Right lobe of liver (tissue), 6 donors: ENCODE measurements around the gene SUN1. TPM values are rescaled to one million over a fixed set of nuclear protein-coding genes. Genes with fewer than 3 reads are reported as not detected.

ENCODE experiments used
- ATAC-seq, 4 donors: fragments of 200-7000 bp; cut with Tn5 transposase; one replicate each; pipeline ENCODE4 v1.9.1; 2020; ENCODE audit warnings: mild to moderate bottlenecking in 4 of 4, moderate library complexity in 4 of 4
- DNase-seq, 3 donors: peaks; one replicate each; pipeline ENCODE4 v3.0.0-alpha.2; 2020
- H3K27ac ChIP-seq, 3 donors: fragments of 200-600 bp; one replicate each; pipeline ENCODE4 v1.8.0; 2022
- H3K27me3 ChIP-seq, 2 donors: fragments of 200-600 bp; one replicate each; pipeline ENCODE4 v1.8.0; 2022
- H3K36me3 ChIP-seq, 4 donors: fragments of 200-600 bp; sonication (generic) in 1 of 4; one replicate each; pipeline versions ENCODE4 v1.5.1 to v1.8.0; 2017 to 2022; ENCODE audit warnings: control low read depth in 1 of 4
- H3K4me1 ChIP-seq, 4 donors: fragments of 200-600 bp; sonication (generic) in 1 of 4; one replicate each; pipeline versions ENCODE4 v1.5.1 to v1.8.0; 2017 to 2022; ENCODE audit warnings: control low read depth in 1 of 4
- H3K4me3 ChIP-seq, 3 donors: fragments of 200-600 bp; one replicate each; pipeline ENCODE4 v1.8.0; 2022
- H3K9me3 ChIP-seq, 4 donors: fragments of 200-600 bp; sonication (generic) in 1 of 4; one replicate each; pipeline versions ENCODE4 v1.5.1 to v1.8.0; 2017 to 2022; ENCODE audit warnings: control low read depth in 1 of 4
- CTCF ChIP-seq, 4 donors: fragments of 200-600 bp in 3 of 4; fragments of 450-650 bp in 1 of 4; IDR thresholded peaks; one replicate each; pipeline versions ENCODE4 v1.5.1 to v1.8.0; 2016 to 2022; ENCODE audit warnings: antibody characterized with exemption in 4 of 4, mild to moderate bottlenecking in 2 of 4
- POLR2A ChIP-seq: fragments of 450-650 bp; IDR thresholded peaks from one replicate; pipeline ENCODE4 v1.6.1; 2017; ENCODE audit warnings: antibody characterized with exemption, mild to moderate bottlenecking
- WGBS: methylation state at CpG from one replicate; pipeline ENCODE4 v1.1.6; 2018; ENCODE audit warnings: low coverage, low lambda C conversion rate; ENCODE audit not compliant: insufficient coverage; ENCODE audit errors: missing lambda C conversion rate; 5-methylcytosine and 5-hydroxymethylcytosine counted together
- intact Hi-C, 2 donors: fragments of 100-400 bp; cut with DNase I; formaldehyde crosslinking; loops; one replicate each; pipeline versions ENCODE4 v1.11.2 to v1.14.1; 2022
- total RNA-seq, 6 experiments: library from RNA; depleted of rRNA in 2 of 6; stranded (reverse); fragments of >200 nt in 2 of 6; fragmentation: NEBNext Ultra II Directional in 3 of 6; extraction: Animal tissue kit (Norgen Biotek cat#: 25700) in 3 of 6; gene quantifications; one replicate each; pipeline versions ENCODE4 v1.1.0 to v1.2.4, GENCODE V29; 2016 to 2023
- donor health status: DM: no; HTN: yes; CAD: no.
- donor health status: DM: no; HTN: no; CAD: no.
- donor health status: DM: no; HTN: no; CAD: no.
- donor health status: DM: no; HTN: yes; CAD: no.
- donor health status: DM: no; HTN: yes; CAD: no.

The SUN1 gene
- total RNA-seq, 6 experiments from 2014 or later, result 33.4 to 54.0 (median 48.7) TPM

DNA sequence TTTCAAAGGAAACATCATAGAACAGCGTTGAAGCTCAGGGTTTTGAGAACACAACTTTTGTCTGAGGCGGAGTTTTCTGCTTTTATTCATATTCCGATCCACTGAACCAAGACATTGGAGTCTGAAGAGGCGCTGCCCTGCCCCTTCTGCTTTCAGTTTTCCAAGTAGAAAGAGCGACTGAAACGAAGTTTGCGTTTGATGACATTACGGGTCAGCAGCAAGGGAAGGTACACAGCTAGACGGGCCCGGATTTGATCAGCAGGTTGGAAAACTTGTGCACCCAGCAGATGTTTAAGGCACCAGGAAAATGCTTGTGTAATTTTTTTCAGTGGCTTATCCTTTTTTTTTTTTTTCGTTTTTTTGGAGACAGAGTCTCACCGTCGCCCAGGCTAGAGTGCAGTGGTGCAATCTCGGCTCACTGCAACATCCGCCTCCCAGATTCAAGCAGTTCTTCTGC is 720 bp downstream of the SUN1 start:
- TF ChIP-seq CTCF (IDR thresholded peaks at IDR 0.05), result no peak
- no peak for TF ChIP-seq POLR2A
- peaks cover 0 to 11% (median 0%) of the 10 kb centered on the region in 4 donors for H3K4me1 ChIP-seq
- no peaks in the 10 kb centered on the region for H3K27me3 ChIP-seq
- DNase-seq (peak in 1 of 3 donors; percentile 5), ATAC-seq (no peak)
- no peaks in the 10 kb centered on the region for H3K9me3 ChIP-seq
- WGBS, result 90% methylated on average over 15 of the region's 15 CpGs
- H3K4me3 ChIP-seq, result no peak overlapping the region
- H3K36me3 ChIP-seq, result no peaks in the 10 kb centered on the region
- H3K27ac ChIP-seq, result peak overlapping the region in 2 of 3 donors; percentile 66 to 87
- intact Hi-C loops, result no loop called here

GRCh38 chr7:833601-834258 is 1.5 kb downstream of the SUN1 start:
- no peak overlapping the region for H3K27ac ChIP-seq
- H3K9me3 ChIP-seq, result no peaks in the 10 kb centered on the region
- DNase-seq (no peak), ATAC-seq (no peak)
- H3K36me3 ChIP-seq, result peaks cover 0 to 3% (median 0%) of the 10 kb centered on the region in 4 donors
- no peaks in the 10 kb centered on the region for H3K27me3 ChIP-seq
- H3K4me1 ChIP-seq, result peaks cover 0 to 11% (median 0%) of the 10 kb centered on the region in 4 donors
- TF ChIP-seq POLR2A (no peak), CTCF (IDR thresholded peaks at IDR 0.05) (no peak)
- H3K4me3 ChIP-seq, result no peak overlapping the region
- intact Hi-C loops, result no loop called here
- WGBS, result 77% methylated on average over 8 of the region's 8 CpGs

DNA sequence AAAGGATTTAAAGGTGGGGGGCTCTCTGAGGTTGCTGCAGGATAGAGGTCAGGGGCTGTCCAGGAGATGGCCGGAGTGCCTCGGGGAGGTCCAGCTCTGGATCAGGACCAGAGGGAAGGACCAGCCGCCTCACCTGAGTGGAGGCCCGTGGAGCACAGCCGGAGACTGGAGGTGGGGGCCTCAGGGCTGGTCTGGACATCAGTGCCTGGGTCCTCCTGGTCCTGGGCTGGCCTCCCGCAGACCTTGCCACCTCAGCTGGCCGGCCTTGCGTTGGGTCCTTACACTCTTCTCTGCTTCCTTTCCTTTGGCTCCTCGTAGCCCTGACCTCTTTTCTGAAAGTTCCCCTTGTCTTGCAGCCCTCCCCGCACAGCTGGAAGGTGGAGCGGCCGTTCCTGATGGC is 2.0 kb downstream of the SUN1 start:
- no peaks in the 10 kb centered on the region for H3K9me3 ChIP-seq
- H3K27ac ChIP-seq, result no peak overlapping the region
- 95% methylated on average over 6 of the region's 12 CpGs for WGBS
- intact Hi-C loops, result no loop called here
- H3K36me3 ChIP-seq, result peaks cover 0 to 8% (median 0%) of the 10 kb centered on the region in 4 donors
- TF ChIP-seq CTCF (IDR thresholded peaks at IDR 0.05) (no peak), POLR2A (no peak)
- no peaks in the 10 kb centered on the region for H3K27me3 ChIP-seq
- H3K4me1 ChIP-seq, result peaks cover 0 to 11% (median 0%) of the 10 kb centered on the region in 4 donors
- no peak overlapping the region for H3K4me3 ChIP-seq
- peak in 1 of 4 donors; percentile 8 for ATAC-seq
- DNase-seq, result peak in 1 of 3 donors; percentile 50

- no peak for DNase-seq
- 100% methylated on average over 3 of the region's 12 CpGs for WGBS
- intact Hi-C loops, result no loop called here
- no peaks in the 10 kb centered on the region for H3K27me3 ChIP-seq
- H3K27ac ChIP-seq, result no peak overlapping the region
- H3K4me1 ChIP-seq, result peaks cover 0 to 11% (median 0%) of the 10 kb centered on the region in 4 donors
- TF ChIP-seq POLR2A (no peak), CTCF (IDR thresholded peaks at IDR 0.05) (no peak)
- no peak for ATAC-seq
- H3K4me3 ChIP-seq, result no peak overlapping the region
- no peaks in the 10 kb centered on the region for H3K9me3 ChIP-seq
- H3K36me3 ChIP-seq, result peaks cover 0 to 9% (median 0%) of the 10 kb centered on the region in 4 donors
These were observed 2.7 kb downstream of the SUN1 start for GRCh38 chr7:835021-835420.
